ENCODE data around the gene SNCAIP. TPM values are rescaled to one million over a fixed set of nuclear protein-coding genes. Genes with fewer than 3 reads are reported as not detected.

SNCAIP gene
- total RNA-seq, 1 experiment from 2014 or later, result not detected

GRCh38 chr5:122473138-122473843, 161.3 kb downstream of the SNCAIP start:
- CTCF ChIA-PET, result no interaction called here
- POLR2A ChIA-PET, result no interaction called here
- H3K27me3 ChIP-seq (ENCODE audit: control insufficient read depth, insufficient read depth, low read length), result peaks cover 6% of the 10 kb centered on the region; the same call in 1 of the 2 replicates
- ATAC-seq (no peak), DNase-seq (ENCODE audit: low read depth, low spot score) (no peak)
- H3K27ac ChIP-seq (ENCODE audit: low read length), result no peak overlapping the region
- no peak overlapping the region for H3K4me3 ChIP-seq (ENCODE audit: low read depth in 2 of 2, low read length in 2 of 2)
- TF ChIP-seq SIN3A (IDR thresholded peaks at IDR 0.05; ENCODE audit: borderline replicate concordance, insufficient read depth, low read depth, low read length) (no peak), REST (IDR thresholded peaks at IDR 0.05; ENCODE audit: insufficient read depth in 1 of 2, low read depth in 2 of 2, low read length in 1 of 2) (no peak)
- no peaks in the 10 kb centered on the region for H3K9me3 ChIP-seq (ENCODE audit: control insufficient read depth, insufficient read depth, low read depth, low read length)
- no peaks in the 10 kb centered on the region for H3K4me1 ChIP-seq (ENCODE audit: control insufficient read depth, insufficient read depth, low read length)
- no peaks in the 10 kb centered on the region for H3K36me3 ChIP-seq (ENCODE audit: control insufficient read depth, insufficient read depth, low read length)
- in situ Hi-C loops (cut with HindIII; ENCODE audit: low pct_unique_long_range_greater_than_20kb, low sequenced_read_pairs), result no loop called here
- intact Hi-C loops (cut with micrococcal nuclease; ENCODE audit: unreplicated experiment), result no loop called here
- no TSS peak for BruUV-seq (replicated peaks)

GRCh38 chr5:122473941-122474340, 161.9 kb downstream of the SNCAIP start:
- in situ Hi-C loops (cut with HindIII; ENCODE audit: low pct_unique_long_range_greater_than_20kb, low sequenced_read_pairs), result no loop called here
- no peaks in the 10 kb centered on the region for H3K4me1 ChIP-seq (ENCODE audit: control insufficient read depth, insufficient read depth, low read length)
- DNase-seq (ENCODE audit: low read depth, low spot score) (no peak), ATAC-seq (no peak)
- no TSS peak for BruUV-seq (replicated peaks)
- H3K4me3 ChIP-seq (ENCODE audit: low read depth in 2 of 2, low read length in 2 of 2), result no peak overlapping the region
- peaks cover 6% of the 10 kb centered on the region; the same call in 1 of the 2 replicates for H3K27me3 ChIP-seq (ENCODE audit: control insufficient read depth, insufficient read depth, low read length)
- H3K36me3 ChIP-seq (ENCODE audit: control insufficient read depth, insufficient read depth, low read length), result no peaks in the 10 kb centered on the region
- intact Hi-C loops (cut with micrococcal nuclease; ENCODE audit: unreplicated experiment), result no loop called here
- CTCF ChIA-PET, result no interaction called here
- POLR2A ChIA-PET, result no interaction called here
- no peak for TF ChIP-seq POLR2AphosphoS5 (IDR thresholded peaks at IDR 0.05; ENCODE audit: low read depth, low read length)
- no peak for TF ChIP-seq SIN3A (IDR thresholded peaks at IDR 0.05; ENCODE audit: borderline replicate concordance, insufficient read depth, low read depth, low read length)
- no peak for TF ChIP-seq CTCF (IDR thresholded peaks at IDR 0.05)
- no peak for TF ChIP-seq TCF7L2 (IDR thresholded peaks at IDR 0.05; ENCODE audit: low read depth, low read length)
- TF ChIP-seq REST (IDR thresholded peaks at IDR 0.05; ENCODE audit: insufficient read depth in 1 of 2, low read depth in 2 of 2, low read length in 1 of 2), result no peak
- H3K27ac ChIP-seq (ENCODE audit: low read length), result no peak overlapping the region
- no peaks in the 10 kb centered on the region for H3K9me3 ChIP-seq (ENCODE audit: control insufficient read depth, insufficient read depth, low read depth, low read length)
